Endodermal cell (in vitro differentiated cells): ENCODE measurements around the gene CLEC18A. TPM values are rescaled to one million over a fixed set of nuclear protein-coding genes. Genes with fewer than 3 reads are reported as not detected.

Experiments
- DNase-seq: peaks from one replicate; pipeline ENCODE4 v3.0.0-alpha.2; 2017
- H3K27ac ChIP-seq: 2 replicates; pipeline ENCODE4 v1.5.1; 2013; ENCODE audit warnings: mild to moderate bottlenecking, low read depth, low read length, moderate library complexity
- H3K27me3 ChIP-seq: 2 replicates; pipeline ENCODE4 v1.6.1; 2013; ENCODE audit warnings: mild to moderate bottlenecking, low read length, moderate library complexity; ENCODE audit not compliant: insufficient read depth, control insufficient read depth, poor library complexity, severe bottlenecking
- H3K36me3 ChIP-seq: 2 replicates; pipeline ENCODE4 v1.7.0; 2013; ENCODE audit warnings: mild to moderate bottlenecking, low read length, moderate library complexity; ENCODE audit not compliant: control insufficient read depth, insufficient read depth
- H3K4me1 ChIP-seq: one replicate; pipeline ENCODE4 v1.7.0; 2013; ENCODE audit warnings: low read length; ENCODE audit not compliant: control insufficient read depth, insufficient read depth
- H3K4me3 ChIP-seq: 2 replicates; pipeline ENCODE4 v1.5.1; 2013; ENCODE audit warnings: mild to moderate bottlenecking, low read length, moderate library complexity
- H3K9ac ChIP-seq: 2 replicates; pipeline ENCODE4 v1.6.1; 2013; ENCODE audit warnings: mild to moderate bottlenecking, low read length, moderate library complexity; ENCODE audit not compliant: poor library complexity, severe bottlenecking; ENCODE audit errors: extremely low read depth
- H3K9me3 ChIP-seq: 2 replicates; pipeline ENCODE4 v1.6.1; 2013; ENCODE audit warnings: mild to moderate bottlenecking, low read length, moderate library complexity; ENCODE audit not compliant: control insufficient read depth
- H3K27ac Mint-ChIP-seq: 2 replicates; pipeline ENCODE4 v1.8.0; 2020; ENCODE audit warnings: mixed read lengths
- H3K27me3 Mint-ChIP-seq: 2 replicates; pipeline ENCODE4 v1.8.0; 2021; ENCODE audit warnings: mild to moderate bottlenecking, mixed read lengths; ENCODE audit not compliant: insufficient read depth
- H3K36me3 Mint-ChIP-seq: 2 replicates; pipeline ENCODE4 v1.8.0; 2020; ENCODE audit warnings: low read depth, mixed read lengths
- H3K4me1 Mint-ChIP-seq: 2 replicates; pipeline ENCODE4 v1.8.0; 2020; ENCODE audit warnings: mixed read lengths
- H3K4me3 Mint-ChIP-seq: 2 replicates; pipeline ENCODE4 v1.8.0; 2020; ENCODE audit warnings: mild to moderate bottlenecking, moderate library complexity, mixed read lengths
- H3K9me3 Mint-ChIP-seq: 2 replicates; pipeline ENCODE4 v1.8.0; 2020; ENCODE audit warnings: mild to moderate bottlenecking, mixed read lengths
- CTCF ChIP-seq: fragments of 200-600 bp; sonication (generic); conservative IDR thresholded peaks from 2 replicates; pipeline ENCODE4 v1.5.0; 2021; ENCODE audit warnings: antibody characterized with exemption, mild to moderate bottlenecking
- WGBS, 2 experiments: methylation state at CpG; one replicate each; pipeline versions ENCODE4 v1.1.5 to v1.1.7; 2013; ENCODE audit warnings: missing lambda C conversion rate in 2 of 2, mixed read lengths in 1 of 2; ENCODE audit not compliant: insufficient coverage in 1 of 2, insufficient read length in 1 of 2; 5-methylcytosine and 5-hydroxymethylcytosine counted together
- total RNA-seq, 2 donors: library from RNA; stranded (reverse); fragmentation: NEBNext Ultra II Directional in 1 of 2; extraction: Animal tissue kit (Norgen Biotek cat#: 25700) in 1 of 2; gene quantifications; 2 replicates in 1 of 2; 3 replicates in 1 of 2; pipeline ENCODE4 v1.2.1, GENCODE V29; 2021

CLEC18A gene
- total RNA-seq, 2 donors from 2014 or later = 2.0 to 2.2 TPM

GRCh38 chr16:69909760-69910159 lies 41.4 kb upstream of the CLEC18A start:
- Histone ChIP-seq H3K4me1 (no peaks in the 10 kb centered on the region), H3K4me3 (no peak overlapping the region), H3K9me3 (no peaks in the 10 kb centered on the region), H3K9ac (no peak overlapping the region), H3K27me3 (no peaks in the 10 kb centered on the region), H3K27ac (no peak overlapping the region), H3K36me3 (no peaks in the 10 kb centered on the region)
- Mint-ChIP-seq H3K4me1 (peaks cover 2% of the 10 kb centered on the region), H3K36me3 (peaks cover 38% of the 10 kb centered on the region), H3K27me3 (no peaks in the 10 kb centered on the region), H3K27ac (no peak overlapping the region), H3K4me3 (no peak overlapping the region), H3K9me3 (no peaks in the 10 kb centered on the region)
- no peak for TF ChIP-seq CTCF
- 92 to 97% methylated on average over 5 to 7 of the region's 7 CpGs for WGBS, 2 experiments
- no peak for DNase-seq

- no peak overlapping the region for H3K27ac ChIP-seq
- no peaks in the 10 kb centered on the region for H3K9me3 ChIP-seq
- peaks cover 2% of the 10 kb centered on the region for H3K4me1 Mint-ChIP-seq
- DNase-seq = no peak
- H3K36me3 Mint-ChIP-seq = peaks cover 33% of the 10 kb centered on the region
- no peaks in the 10 kb centered on the region for H3K27me3 Mint-ChIP-seq
- no peak overlapping the region for H3K4me3 Mint-ChIP-seq
- 79 to 80% methylated on average over 3 of the region's 3 CpGs for WGBS, 2 experiments
- H3K4me3 ChIP-seq = no peak overlapping the region
- H3K9me3 Mint-ChIP-seq = no peaks in the 10 kb centered on the region
- no peak overlapping the region for H3K9ac ChIP-seq
- no peaks in the 10 kb centered on the region for H3K4me1 ChIP-seq
- TF ChIP-seq CTCF = no peak
- H3K36me3 ChIP-seq = no peaks in the 10 kb centered on the region
- H3K27ac Mint-ChIP-seq = no peak overlapping the region
- no peaks in the 10 kb centered on the region for H3K27me3 ChIP-seq
Measured at GRCh38 chr16:69910964-69911363, 40.2 kb upstream of the CLEC18A start.

- peaks cover 11% of the 10 kb centered on the region for H3K4me1 ChIP-seq
- no peak overlapping the region for H3K27ac ChIP-seq
- Mint-ChIP-seq H3K9me3 (no peaks in the 10 kb centered on the region), H3K27me3 (no peaks in the 10 kb centered on the region), H3K4me1 (peaks cover 14% of the 10 kb centered on the region), H3K27ac (peak overlapping the region; percentile 28), H3K4me3 (no peak overlapping the region), H3K36me3 (peaks cover 30% of the 10 kb centered on the region)
- H3K9me3 ChIP-seq = no peaks in the 10 kb centered on the region
- H3K36me3 ChIP-seq = no peaks in the 10 kb centered on the region
- no peaks in the 10 kb centered on the region for H3K27me3 ChIP-seq
- no peak overlapping the region for H3K9ac ChIP-seq
- no peak overlapping the region for H3K4me3 ChIP-seq
- no peak for DNase-seq
- no peak for TF ChIP-seq CTCF
- 91 to 95% methylated on average over 1 of the region's 1 CpG for WGBS, 2 experiments
Measured at GRCh38 chr16:69916462-69916861, 34.7 kb upstream of the CLEC18A start.
